ENCODE data around the gene ITGB5. TPM values are rescaled to one million over a fixed set of nuclear protein-coding genes. Genes with fewer than 3 reads are reported as not detected.
A peak's percentile ranks its signal among the peaks of the same experiment; 100 is the strongest.

ITGB5 gene
- polyA plus RNA-seq, 1 experiment, result 393 TPM

DNA sequence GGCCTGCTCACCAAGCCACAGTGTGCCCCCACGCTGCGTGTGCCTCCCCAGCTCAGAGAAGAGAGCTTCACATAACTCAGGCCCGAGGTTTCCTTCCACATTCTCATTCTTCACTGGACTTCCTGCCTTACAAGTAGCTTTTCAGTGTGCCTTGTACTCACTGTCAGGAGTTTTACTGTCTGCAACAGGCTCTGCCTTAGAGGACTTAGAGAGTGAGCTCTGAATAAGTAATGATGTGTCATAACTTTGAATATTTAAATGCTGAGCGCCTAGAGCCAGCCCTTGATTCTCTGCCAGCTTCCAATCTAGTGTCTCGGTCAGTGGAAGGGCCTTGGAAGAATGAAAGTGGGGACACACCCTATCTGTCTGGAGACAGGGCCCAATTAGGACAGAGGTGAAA, 41.8 kb downstream of the ITGB5 start:
- ChIA-PET CTCF (interaction anchor here (0.5 to 4.2 kb wide), 7 partner anchors 9 to 85 kb away, joined by 3 to 13 read pairs (median 5); no protein-coding TSS in a partner anchor), POLR2A (interaction anchor here (1.0 kb wide), 1 partner anchor 54 kb away, joined by 6 read pairs; no protein-coding TSS in a partner anchor)
- Histone ChIP-seq H3K27me3 (ENCODE audit: control insufficient read depth, insufficient read depth, low read length) (no peaks in the 10 kb centered on the region), H3K4me3 (ENCODE audit: low read depth, low read length) (no peak overlapping the region), H3K36me3 (ENCODE audit: control insufficient read depth, insufficient read depth, low read length) (peaks cover 6% of the 10 kb centered on the region)
- peak; percentile 92 for DNase-seq (ENCODE audit: low read depth)
- TF ChIP-seq, protein P1, sequence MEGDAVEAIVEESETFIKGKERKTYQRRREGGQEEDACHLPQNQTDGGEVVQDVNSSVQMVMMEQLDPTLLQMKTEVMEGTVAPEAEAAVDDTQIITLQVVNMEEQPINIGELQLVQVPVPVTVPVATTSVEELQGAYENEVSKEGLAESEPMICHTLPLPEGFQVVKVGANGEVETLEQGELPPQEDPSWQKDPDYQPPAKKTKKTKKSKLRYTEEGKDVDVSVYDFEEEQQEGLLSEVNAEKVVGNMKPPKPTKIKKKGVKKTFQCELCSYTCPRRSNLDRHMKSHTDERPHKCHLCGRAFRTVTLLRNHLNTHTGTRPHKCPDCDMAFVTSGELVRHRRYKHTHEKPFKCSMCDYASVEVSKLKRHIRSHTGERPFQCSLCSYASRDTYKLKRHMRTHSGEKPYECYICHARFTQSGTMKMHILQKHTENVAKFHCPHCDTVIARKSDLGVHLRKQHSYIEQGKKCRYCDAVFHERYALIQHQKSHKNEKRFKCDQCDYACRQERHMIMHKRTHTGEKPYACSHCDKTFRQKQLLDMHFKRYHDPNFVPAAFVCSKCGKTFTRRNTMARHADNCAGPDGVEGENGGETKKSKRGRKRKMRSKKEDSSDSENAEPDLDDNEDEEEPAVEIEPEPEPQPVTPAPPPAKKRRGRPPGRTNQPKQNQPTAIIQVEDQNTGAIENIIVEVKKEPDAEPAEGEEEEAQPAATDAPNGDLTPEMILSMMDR (IDR thresholded peaks at IDR 0.05; ENCODE audit: insufficient read depth, low read depth, low read length), result no peak

DNA sequence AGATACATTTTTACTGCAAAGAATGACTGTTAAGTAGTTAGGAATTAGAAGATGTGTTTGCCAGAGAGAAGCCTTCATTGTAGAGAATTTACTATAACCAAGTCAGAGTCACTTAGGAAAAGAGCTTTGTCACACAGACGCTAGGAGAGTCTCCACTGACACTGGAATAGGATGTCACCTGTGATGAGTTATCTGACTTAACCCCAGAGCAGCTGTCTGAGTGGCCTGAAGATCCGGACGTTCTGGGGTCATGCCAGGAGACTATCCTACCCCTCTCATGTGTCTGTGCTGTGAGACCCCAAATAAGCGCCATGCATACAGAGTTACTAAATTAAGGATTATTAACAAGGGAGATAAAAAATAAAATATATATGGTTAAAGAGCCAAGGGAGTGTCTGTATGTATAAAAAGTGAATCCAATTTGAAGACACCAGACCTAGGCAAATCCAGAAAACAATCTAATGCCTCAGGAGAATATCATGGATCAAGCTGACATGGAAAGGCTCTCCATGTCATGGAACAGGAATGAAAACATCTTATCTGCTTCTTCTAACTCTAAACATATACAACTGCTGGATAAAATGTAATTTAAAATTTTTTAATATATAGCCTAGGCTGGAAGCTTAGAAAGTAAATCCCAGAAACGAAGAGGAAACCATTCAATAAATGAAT, 43.5 kb downstream of the ITGB5 start:
- ChIA-PET POLR2A (no interaction called here), CTCF (interaction anchor here (1.1 to 4.2 kb wide), 4 partner anchors 10 to 58 kb away, joined by 3 to 13 read pairs (median 6); no protein-coding TSS in a partner anchor)
- no peak for DNase-seq (ENCODE audit: low read depth)
- H3K36me3 ChIP-seq (ENCODE audit: control insufficient read depth, insufficient read depth, low read length), result peaks cover 7% of the 10 kb centered on the region
- TF ChIP-seq, protein P1 (IDR thresholded peaks at IDR 0.05; ENCODE audit: insufficient read depth, low read depth, low read length), result no peak
- no peaks in the 10 kb centered on the region for H3K27me3 ChIP-seq (ENCODE audit: control insufficient read depth, insufficient read depth, low read length)
- H3K4me3 ChIP-seq (ENCODE audit: low read depth, low read length), result no peak overlapping the region

DNA sequence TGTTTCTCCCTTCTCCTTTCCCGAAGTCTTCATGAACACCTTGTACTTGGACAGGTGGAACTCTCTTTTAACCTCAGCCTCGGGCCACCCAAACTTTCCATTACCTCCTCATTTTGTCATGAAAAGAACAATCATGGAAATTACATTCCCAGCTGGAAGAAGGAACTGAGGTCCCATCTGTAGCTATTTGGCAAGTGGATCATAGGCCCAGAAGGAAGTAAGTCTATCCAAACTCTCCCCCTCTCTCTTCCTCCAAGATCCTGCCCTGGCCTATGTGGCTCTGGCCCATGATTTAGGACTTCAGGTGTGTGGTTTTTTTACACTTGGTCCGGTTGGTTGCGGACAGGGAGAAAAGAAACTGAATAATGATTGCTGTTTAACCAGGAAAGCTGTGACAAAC, 44.1 kb downstream of the ITGB5 start:
- peaks cover 4% of the 10 kb centered on the region for H3K36me3 ChIP-seq (ENCODE audit: control insufficient read depth, insufficient read depth, low read length)
- H3K4me3 ChIP-seq (ENCODE audit: low read depth, low read length), result no peak overlapping the region
- ChIA-PET POLR2A (no interaction called here), CTCF (interaction anchor here (1.7 to 4.2 kb wide), 3 partner anchors 10 to 59 kb away, joined by 5 to 13 read pairs (median 7); no protein-coding TSS in a partner anchor)
- TF ChIP-seq, protein P1 (IDR thresholded peaks at IDR 0.05; ENCODE audit: insufficient read depth, low read depth, low read length), result no peak
- no peaks in the 10 kb centered on the region for H3K27me3 ChIP-seq (ENCODE audit: control insufficient read depth, insufficient read depth, low read length)
- DNase-seq (ENCODE audit: low read depth), result no peak

DNA sequence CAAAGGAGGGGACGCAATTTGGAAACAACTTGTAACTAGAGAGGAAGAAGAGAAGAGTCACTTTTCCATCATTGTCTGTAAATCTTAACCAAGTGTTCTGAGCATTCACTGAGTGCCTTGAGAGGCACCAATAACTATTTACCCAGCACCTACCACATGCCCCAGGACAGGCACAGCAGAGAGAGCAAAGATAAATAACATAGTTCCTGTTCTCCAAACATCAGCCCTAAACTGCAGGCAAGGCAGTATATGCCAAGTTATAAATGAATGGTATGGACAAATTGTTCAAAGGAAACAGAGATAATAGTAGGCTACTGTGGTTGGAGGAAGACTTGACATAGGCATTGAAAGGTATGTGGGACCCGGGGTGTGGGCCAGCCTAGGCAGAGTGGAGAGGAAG, 45.6 kb downstream of the ITGB5 start:
- no peak overlapping the region for H3K4me3 ChIP-seq (ENCODE audit: low read depth, low read length)
- POLR2A ChIA-PET, result no interaction called here
- CTCF ChIA-PET, result no interaction called here
- no peaks in the 10 kb centered on the region for H3K27me3 ChIP-seq (ENCODE audit: control insufficient read depth, insufficient read depth, low read length)
- H3K36me3 ChIP-seq (ENCODE audit: control insufficient read depth, insufficient read depth, low read length), result peaks cover 4% of the 10 kb centered on the region
- TF ChIP-seq, protein P1 (IDR thresholded peaks at IDR 0.05; ENCODE audit: insufficient read depth, low read depth, low read length), result no peak
- no peak for DNase-seq (ENCODE audit: low read depth)

DNA sequence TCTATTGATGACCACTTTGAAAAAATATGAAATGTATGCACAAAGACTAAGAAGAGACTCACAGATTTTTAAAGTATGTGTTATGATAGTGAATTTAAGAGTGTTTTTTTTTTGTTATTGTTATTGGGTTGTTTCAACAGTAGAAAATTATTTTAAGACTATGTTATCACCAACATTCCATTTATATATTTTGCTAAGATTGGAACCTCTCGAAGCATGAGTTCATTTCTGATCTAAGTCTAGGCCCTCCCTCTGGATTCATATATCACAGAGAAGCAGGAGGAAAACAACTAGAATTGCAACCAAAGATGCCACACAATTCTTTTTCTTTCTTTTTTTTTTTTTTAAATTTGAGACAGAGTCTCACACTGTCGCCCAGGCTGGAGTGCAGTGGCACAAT, 46.8 kb downstream of the ITGB5 start:
- Histone ChIP-seq H3K4me3 (ENCODE audit: low read depth, low read length) (no peak overlapping the region), H3K36me3 (ENCODE audit: control insufficient read depth, insufficient read depth, low read length) (peaks cover 4% of the 10 kb centered on the region), H3K27me3 (ENCODE audit: control insufficient read depth, insufficient read depth, low read length) (no peaks in the 10 kb centered on the region)
- ChIA-PET CTCF (no interaction called here), POLR2A (no interaction called here)
- TF ChIP-seq, protein P1 (IDR thresholded peaks at IDR 0.05; ENCODE audit: insufficient read depth, low read depth, low read length), result no peak
- DNase-seq (ENCODE audit: low read depth), result no peak
